Stimulated activated CD4-positive, alpha-beta T cell treated with anti-CD3 and anti-CD28 coated beads, Interleukin-1b, Interleukin-23, amount 100 ng/mL, for 24 hours (primary cell): Measurements from ENCODE around the gene ATG10.
"Not testable (repeated sequence)": the region's sequence is repeated elsewhere in the genome, so short reads cannot be mapped to it uniquely, and the experiment has no call there.

Experiments
- DNase-seq, 4 experiments: peaks; one replicate each; pipeline ENCODE4 v3.0.0-alpha.2; 2020; ENCODE audit warnings: low read depth in 4 of 4, low spot score in 1 of 4

ATG10 gene

DNA sequence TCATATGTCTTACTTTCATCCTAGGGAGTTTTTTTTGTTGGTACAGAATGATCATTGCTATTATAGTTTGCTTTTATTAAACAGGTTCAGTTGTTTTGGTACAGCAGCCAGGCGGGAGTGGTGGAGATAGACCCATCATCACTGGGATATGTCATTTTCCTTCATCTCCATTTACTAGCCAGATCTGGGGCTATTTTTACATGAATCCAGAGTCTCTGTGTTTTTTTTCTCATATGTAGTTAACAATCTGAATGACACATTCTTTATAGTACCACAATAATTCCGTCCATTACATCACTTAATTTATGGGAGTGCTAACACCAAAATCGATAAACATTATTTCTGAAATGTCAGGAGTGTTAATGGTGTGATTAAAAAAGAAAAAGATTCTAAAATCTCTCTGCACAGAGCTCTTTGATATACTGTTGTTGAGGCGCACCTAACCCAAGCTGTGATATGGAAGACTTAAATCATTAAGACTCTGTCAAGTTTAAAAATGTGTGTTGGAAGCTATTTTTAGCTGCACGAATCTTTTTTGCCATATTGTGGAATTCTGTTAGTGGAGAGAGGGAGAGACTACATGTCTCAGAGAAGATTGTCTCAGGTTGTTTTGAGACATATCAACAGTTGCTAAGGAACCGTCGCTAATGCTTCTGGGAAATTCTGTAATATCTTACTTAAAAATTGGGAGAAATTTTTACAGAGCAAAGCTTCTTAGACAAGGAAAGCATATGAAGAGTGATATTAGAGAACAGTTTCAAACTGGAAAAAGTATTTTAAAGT is 246.7 kb downstream of the ATG10 start:
- no peak for DNase-seq

DNA sequence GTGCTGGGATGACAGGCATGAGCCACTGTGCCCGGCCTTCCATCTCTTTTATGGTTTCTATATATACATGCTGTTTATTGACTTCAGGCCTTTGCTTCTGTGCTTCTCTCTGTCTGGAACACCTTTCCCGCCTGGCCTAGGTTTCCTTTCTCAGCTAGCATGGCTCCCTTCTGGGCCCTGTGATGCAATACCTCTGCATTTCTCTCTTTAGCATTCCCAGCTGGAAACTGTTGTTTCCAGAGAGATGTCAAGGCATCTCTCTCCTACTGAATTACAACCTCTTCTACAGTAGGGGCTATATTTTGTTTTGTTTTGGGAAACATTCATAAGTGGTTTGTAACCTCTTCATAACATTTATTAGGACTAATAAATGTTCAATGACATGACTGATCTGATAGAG is 249.2 kb downstream of the ATG10 start:
- no peak for DNase-seq

DNA sequence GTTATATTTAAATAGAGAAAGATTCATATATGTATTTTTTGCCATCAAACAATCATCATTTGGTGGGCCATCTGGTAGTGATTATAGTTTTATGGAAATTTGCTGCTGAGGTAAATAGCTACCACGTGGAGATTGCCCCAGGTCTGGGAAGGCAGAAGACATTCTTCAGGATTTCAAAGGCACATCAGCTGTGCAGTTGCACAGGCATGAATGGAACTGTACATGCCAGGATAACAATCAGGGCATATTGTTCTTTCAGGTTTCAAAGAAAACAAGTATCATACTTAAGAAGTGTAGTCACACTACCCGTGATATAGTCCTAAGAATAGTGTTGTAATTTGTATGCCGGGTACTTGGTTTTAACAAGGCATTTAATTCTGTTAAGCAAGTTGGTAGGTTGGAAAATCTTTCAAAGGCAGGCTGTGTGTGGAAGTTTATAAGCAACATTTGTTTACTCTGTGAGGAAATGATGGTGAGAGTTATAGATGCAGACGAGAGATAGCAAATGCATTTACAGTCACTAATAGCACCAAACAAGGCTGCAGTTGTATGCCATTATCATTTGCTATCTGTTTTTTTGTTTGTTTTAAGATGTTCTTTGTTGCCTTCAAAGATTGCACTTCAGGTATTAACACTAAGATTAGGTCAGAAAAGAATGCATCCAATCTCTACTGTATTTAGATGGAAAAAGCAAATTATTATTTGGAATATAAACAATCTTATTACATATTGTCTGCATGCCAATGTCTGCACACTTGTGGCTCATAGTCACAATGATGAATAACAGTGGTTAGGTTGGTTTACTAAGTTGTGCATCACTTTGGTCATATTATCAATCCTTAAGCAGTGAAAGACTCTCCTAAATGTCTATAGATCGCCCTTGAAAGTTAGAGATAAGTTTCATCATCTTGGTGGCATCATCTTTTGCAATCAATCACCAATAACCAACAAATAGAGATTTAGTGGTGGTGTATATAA is 251.1 kb downstream of the ATG10 start:
- no peak for DNase-seq

DNA sequence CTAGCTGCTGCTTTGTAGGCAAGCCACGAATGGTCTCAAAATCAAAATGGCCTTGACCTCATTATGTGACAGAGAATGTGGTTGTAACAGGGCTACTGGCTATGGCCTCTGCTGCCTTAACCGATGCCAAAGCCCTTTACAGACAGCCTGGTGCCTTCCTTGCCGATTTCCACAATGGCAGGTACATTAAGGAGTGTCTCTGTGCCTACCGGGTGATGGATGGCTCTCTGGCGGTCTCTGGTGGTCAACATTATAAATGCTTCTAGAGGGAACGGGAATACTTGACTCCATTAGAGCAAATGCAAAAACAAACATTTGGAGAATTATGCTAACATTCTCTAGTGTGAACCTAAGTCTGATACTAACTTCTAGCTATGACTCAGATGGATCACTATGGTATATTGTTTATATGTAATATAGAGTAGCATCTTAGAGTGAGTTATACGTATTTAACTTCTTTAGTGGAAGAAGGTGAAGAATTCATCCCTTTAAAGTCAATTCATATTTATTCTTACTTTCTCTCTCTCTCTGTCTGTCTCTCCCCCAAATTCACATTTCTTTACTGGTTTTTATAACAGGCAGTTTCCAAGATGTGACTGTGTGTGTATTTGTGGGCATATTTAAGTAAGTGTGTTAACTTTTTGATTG is 253.8 kb downstream of the ATG10 start:
- DNase-seq = peak; percentile 24 to 45 (median 36)

DNA sequence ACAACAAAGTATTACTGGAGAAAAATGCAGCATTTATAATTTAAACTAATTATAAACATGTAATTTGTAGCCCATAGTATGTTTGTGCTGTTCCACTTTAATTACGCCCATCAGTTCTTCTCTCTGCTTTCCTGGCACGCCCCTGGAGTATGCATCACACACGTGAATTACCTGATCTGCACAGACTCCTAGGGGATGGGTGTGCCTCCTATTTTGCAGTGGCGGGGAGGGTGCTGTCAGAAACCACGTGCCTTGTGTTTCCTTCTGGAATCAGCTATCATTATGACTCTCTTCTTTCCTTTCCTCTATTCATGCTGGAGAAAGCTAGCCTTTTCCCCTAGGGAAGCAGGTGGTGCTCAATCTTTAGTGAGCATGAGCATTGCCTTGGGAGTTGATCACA is 263.1 kb downstream of the ATG10 start:
- DNase-seq = no peak

DNA sequence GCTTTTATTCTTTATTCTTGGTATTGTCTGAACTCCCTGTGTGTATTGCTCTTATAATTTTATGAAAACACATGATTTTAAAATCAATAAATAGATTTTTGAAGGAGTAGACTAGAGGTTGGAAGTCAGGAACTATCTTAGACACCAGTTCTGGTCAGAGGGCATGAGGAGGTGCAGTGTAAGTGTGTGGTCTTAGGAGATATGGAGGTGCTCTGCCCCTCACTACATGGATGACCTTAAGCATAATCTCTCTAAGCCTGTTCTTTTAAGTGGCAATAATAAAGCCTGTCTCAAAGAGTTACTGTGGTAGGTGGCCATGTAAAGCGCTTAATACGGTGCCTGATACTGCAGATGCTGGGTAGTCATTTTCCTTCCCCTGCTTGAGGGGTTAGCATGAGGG is 272.3 kb downstream of the ATG10 start:
- no peak for DNase-seq

DNA sequence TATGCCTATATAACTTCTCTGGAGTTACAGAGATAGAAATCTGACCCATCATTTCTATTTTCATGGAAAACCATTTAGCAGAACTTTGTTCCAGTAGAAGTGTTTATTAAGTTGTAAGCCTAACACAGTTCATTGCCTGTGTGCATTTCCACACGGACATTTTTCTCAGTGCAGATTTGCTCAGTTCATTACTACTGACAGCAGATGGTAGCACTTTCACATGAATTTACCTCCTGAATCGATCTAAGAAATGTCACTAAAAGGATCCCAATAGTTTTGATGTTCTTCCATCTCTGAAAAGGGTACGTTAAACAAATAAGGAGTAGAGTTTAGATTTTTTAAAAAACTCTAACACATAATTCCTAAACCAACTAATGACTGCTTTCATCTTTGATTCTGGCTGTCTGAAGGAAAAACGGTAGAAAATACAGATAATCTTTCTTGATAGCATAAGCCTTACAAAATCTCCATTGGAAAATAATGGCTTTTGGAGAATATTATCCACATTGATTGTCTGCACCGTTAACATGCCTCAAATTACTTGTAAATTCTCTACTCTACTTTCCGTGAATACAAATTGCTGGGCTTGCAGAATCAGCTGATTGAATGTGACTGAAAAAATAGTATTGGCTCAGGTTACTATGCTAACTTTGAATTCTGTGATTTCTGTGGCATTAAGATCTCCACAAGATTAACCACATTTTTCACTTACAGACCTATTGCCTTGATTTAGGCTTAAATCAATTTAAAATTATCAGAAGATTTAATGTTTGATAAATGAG is 273.2 kb downstream of the ATG10 start:
- DNase-seq = no peak

DNA sequence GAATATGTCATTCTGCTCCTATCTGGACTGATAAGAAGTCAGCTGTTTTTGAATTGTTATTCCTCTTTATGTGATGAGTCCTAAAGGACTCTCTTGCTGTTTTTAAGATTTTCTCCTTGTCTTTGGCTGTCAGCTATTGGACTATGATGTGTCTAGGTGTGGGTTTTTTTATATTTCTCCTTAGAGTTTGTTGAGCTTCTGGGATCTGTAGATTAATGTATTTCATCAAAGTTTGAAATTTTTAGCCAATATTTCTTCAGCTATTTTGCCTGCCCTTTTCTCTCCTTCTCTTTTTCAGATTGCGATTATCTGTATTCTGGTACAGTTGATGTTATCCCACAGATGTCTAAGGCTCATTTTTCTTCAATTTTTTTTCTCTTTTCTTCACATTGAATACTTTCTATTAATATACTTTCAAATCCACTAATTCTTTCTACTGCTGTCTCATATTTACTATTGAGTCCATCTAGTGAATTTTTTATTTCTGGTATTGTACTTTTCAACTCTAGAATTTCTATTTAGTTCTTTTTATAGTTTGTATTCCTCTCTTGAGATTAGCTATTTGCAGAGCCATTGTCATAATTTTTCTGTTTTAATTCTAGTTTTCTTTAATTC is 275.2 kb downstream of the ATG10 start:
- no peak for DNase-seq

DNA sequence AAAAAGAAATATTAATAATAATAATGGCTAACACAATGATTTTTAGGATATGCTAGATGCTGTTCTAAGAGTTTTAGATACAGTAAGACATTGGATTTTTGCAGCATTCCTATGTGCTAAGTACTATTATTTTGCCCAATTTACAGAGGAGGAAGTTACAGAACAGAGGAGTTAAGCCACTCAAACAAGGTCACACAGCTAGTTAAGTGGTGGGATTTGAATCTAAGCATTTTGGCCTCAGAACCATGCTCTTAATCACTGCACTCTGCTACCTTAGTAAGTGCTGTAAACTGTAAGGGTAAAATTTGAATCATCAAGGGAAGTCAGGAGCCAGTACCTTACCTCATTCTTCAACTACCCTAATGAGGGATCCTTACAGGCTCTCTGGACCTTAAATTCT is 280.9 kb downstream of the ATG10 start:
- DNase-seq = no peak

DNA sequence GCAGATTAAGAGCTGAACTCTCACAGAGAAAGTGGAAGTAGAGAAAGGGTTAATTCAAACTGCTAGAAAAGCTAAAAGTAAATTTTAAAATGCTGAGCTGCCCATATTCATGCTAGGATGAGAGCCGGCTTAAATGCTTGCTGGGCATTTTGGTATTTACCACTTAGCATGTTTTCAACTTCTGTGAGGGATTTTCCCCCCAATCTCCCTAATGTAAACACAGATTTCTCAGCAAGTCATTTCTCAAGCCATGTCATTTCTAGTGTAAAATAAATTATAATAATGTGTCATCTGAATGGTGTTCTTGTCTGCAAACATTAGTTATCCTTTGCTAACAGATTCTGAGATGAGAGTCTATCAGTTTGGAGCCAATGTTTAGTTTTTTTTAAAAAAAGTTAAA is 284.0 kb downstream of the ATG10 start:
- DNase-seq = no peak

DNA sequence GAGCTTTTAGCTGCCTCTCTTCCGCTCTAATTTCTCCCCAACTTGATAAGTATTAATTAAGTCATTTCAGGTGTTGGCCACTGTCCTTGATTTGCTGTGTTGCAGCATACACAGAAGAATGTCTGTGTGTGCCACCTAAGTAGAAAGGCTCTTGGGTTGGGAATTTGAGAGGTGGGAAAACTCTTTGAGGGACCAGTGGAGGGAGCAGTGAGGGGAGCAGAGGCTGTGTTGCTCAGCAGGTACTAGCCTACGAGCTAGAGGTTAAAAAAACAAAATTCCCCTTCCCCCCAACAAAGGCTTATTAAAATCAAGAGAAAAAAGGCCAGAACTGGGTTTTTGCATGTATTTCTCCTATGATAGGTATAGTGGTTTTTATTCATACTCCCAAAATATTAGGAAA is 285.4 kb downstream of the ATG10 start:
- no peak for DNase-seq

DNA sequence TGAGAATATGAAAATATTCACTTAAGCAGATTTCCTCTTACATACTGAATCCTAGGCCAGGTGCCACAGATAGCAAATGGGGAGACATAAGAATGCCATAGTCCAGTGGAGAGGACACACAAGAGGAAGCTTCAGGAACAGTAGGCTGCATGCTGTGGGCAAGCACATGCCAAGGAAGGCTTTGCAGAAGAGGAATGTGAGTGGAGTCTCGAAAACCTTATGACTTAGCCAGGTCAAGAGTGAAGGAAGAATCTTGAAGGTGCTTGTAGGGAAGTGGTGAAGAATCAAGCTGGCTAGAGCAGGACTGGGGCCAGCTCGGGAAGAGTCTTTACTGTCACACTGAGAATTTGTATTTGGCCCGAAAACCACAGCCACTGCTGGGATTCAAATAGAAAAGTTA is 285.9 kb downstream of the ATG10 start:
- DNase-seq = no peak

DNA sequence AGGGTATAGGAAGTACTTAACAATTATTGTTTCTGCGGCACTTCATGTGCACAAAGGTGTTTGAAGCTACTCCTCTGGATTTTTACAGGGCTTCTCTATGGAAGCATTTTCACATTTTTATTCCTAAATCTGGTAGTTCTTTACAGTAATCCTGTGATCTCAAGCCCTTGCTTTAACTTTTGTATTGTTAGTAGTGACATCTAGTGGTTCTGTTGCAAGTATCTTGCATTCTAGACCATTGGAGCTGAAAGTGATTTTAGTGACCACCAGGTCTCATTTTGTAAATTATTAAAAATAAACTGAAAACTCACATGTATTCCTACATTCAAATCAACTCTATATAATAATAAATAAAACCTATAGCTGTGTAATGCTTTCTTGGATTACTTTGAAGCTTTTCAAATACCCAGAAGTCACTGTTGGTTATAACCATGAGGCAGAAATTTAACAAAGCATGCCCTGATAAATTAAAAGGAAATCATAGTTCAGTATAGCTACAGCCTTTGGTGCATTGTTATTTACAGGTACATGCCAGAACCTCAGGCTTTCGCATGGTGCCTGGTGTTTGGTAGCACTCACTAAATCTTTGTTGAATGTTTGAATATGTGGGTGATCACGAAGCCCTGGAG is 287.5 kb downstream of the ATG10 start:
- no peak for DNase-seq

DNA sequence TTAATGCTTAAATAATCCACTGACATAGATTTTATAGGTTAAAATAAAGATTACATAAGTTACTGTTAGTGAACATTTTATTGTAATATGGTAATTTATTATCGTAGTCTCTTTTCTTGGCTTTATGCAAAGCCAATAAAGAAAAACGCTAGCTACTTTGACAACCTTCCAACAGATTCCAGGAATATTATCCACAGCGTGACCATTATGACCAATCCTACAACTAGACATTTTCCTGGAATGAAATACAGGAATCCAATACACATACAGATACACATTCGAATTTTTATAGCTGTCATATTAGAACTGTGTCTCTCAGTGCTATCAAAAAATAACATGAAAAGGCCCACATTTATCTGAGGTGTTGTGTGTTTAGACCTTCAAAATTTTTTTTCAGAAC is 293.2 kb downstream of the ATG10 start:
- DNase-seq = no peak

DNA sequence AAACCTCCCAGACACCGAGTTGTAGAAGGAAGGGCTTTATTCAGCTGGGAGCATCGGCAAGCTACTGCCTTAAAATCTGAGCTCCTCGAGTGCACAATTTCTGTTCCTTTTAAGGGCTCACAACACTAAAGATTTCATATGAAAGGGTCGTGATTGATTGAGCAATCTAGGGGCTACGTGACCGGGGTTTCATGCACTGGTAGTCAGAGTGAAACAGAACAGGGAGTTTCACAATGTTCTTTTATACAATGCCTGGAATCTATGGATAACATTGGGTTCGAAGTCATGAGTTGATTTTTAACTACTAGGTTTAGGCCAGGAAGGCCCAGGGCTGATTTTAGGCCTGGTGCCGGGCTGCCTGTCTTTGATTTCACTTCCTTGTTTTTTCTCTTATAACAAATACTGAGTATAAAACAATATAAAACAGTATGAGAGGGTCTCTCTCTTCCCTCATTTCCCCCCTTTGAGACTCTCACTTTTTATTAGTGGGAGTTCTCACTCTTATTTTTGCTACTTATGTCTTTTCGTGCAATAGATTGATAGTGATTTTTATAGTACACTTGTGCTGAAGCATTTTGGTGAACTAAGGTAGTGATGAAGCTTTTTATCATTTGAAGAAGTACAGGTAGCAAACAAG is 295.6 kb downstream of the ATG10 start:
- DNase-seq = not testable (repeated sequence)

DNA sequence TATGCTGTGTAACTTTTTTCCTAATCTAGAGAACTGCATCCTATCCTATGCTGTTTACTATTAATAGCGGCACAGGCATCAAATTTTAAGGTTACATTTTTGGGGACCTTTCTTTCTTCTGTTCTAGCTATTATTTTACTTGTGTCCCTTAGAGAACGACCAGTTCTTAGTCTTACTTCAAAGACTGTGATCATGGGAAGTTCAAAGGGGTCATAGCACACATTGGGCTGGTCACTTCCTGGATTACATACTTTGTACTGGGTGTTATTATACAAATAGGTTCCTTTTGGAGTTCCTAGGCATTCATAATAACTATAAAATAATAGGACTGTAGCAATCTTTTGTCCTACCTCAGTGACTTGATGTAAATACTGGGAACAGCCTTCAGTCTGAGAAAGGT is 297.5 kb downstream of the ATG10 start:
- DNase-seq = not testable (repeated sequence)

DNA sequence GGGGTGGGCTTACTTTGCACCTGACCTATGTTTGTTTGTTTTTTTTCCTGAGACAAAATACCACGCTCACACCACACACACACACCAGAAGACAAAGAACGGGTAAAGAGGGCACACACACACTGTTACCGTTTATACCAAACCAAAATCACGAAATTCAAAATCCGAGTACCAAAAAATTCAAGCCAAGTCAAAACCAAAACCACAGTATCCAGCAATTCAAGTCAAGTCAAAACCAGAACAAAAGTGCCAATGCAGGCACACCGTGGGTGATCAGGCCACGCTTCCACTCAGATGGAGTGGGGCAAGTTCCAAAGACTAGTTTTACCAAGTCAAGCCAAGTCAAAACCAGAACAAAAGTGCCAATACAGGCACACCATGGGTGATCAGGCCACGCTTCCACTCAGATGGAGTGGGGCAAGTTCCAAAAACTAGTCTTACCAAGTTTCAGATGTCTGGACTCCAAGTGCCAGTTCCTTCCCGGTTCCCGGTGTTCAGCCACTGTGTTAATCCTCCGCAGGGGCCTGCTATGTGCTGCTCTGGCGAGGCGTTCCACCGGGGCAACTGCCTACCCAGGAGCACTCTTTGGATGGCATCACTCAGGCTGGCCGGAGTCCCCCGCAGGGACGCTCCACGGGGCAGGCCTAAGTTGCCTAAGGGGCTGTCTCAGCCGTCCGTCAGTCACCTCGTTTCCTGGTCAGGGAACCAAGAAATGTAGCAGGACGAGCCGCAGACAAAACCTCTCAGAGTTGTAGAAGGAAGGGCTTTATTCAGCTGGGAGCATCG is 300.9 kb downstream of the ATG10 start:
- peak in 1 of 4 experiments; percentile 2 for DNase-seq

DNA sequence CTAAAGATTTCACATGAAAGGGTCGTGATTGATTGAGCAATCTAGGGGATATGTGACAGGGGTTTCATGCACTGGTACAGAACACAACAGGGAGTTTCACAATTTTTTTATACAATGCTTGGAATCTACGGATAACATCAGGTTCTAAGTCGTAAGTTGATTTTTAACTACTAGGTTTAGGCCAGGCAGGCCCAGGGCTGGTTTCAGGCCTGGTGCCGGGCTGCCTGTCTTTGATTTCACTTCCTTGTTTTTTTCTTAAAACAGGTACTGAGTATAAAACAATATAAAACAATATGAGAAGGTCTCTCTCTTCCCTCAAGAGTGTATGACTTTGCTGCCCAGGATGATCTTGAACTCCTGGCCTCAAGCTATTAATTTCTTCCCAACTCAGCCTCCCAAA is 301.6 kb downstream of the ATG10 start:
- DNase-seq = not testable (repeated sequence)
